Measurements from ENCODE around the gene RHOT1.
"Not testable (repeated sequence)": the region's sequence is repeated elsewhere in the genome, so short reads cannot be mapped to it uniquely, and the experiment has no call there.

RHOT1 gene

GRCh38 chr17:32124985-32125847 is 17.1 kb upstream of the RHOT1 start:
- DNase-seq (ENCODE audit: low spot score), result no peak

- no peak for DNase-seq (ENCODE audit: low spot score)
Observed at GRCh38 chr17:32125848-32126153, 16.5 kb upstream of the RHOT1 start.

GRCh38 chr17:32126325-32126724 is 16.0 kb upstream of the RHOT1 start:
- no peak for DNase-seq (ENCODE audit: low spot score)

GRCh38 chr17:32126746-32127145 is 15.6 kb upstream of the RHOT1 start:
- no peak for DNase-seq (ENCODE audit: low spot score)

- DNase-seq (ENCODE audit: low spot score), result peak; percentile 80
Observed at GRCh38 chr17:32127158-32127897, 15.0 kb upstream of the RHOT1 start.

GRCh38 chr17:32128470-32128869 is 13.8 kb upstream of the RHOT1 start:
- DNase-seq (ENCODE audit: low spot score), result not testable (repeated sequence)

- DNase-seq (ENCODE audit: low spot score), result not testable (repeated sequence)
Observed at GRCh38 chr17:32135497-32136117, 6.7 kb upstream of the RHOT1 start.

- no peak for DNase-seq (ENCODE audit: low spot score)
Observed at GRCh38 chr17:32136856-32137255, 5.4 kb upstream of the RHOT1 start.

- not testable (repeated sequence) for DNase-seq (ENCODE audit: low spot score)
Observed at GRCh38 chr17:32139504-32139903, 2.8 kb upstream of the RHOT1 start.

- peak; percentile 97 for DNase-seq (ENCODE audit: low spot score)
Observed at GRCh38 chr17:32141258-32141657, 1.0 kb upstream of the RHOT1 start.

GRCh38 chr17:32141679-32142037 is 644 bp upstream of the RHOT1 start:
- DNase-seq (ENCODE audit: low spot score), result no peak

GRCh38 chr17:32142857-32143526 is 690 bp downstream of the RHOT1 start:
- DNase-seq (ENCODE audit: low spot score), result no peak

GRCh38 chr17:32143527-32143870 is 1.2 kb downstream of the RHOT1 start:
- no peak for DNase-seq (ENCODE audit: low spot score)

- DNase-seq (ENCODE audit: low spot score), result not testable (repeated sequence)
Observed at GRCh38 chr17:32144442-32144841, 2.1 kb downstream of the RHOT1 start.

- no peak for DNase-seq (ENCODE audit: low spot score)
Observed at GRCh38 chr17:32148351-32148750, 6.0 kb downstream of the RHOT1 start.

- DNase-seq (ENCODE audit: low spot score), result no peak
Observed at GRCh38 chr17:32150358-32150757, 8.1 kb downstream of the RHOT1 start.

GRCh38 chr17:32152130-32152529 is 9.8 kb downstream of the RHOT1 start:
- no peak for DNase-seq (ENCODE audit: low spot score)

- DNase-seq (ENCODE audit: low spot score), result no peak
Observed at GRCh38 chr17:32155896-32156295, 13.6 kb downstream of the RHOT1 start.

GRCh38 chr17:32156656-32157055 is 14.4 kb downstream of the RHOT1 start:
- no peak for DNase-seq (ENCODE audit: low spot score)

GRCh38 chr17:32157225-32157624 is 14.9 kb downstream of the RHOT1 start:
- no peak for DNase-seq (ENCODE audit: low spot score)

- peak; percentile 22 for DNase-seq (ENCODE audit: low spot score)
Observed at GRCh38 chr17:32158870-32159585, 16.7 kb downstream of the RHOT1 start.
